PC-3 (cell line): ENCODE results near the gene UBXN10. TPM values are rescaled to one million over a fixed set of nuclear protein-coding genes. Genes with fewer than 3 reads are reported as not detected.

Experiments used
- ATAC-seq: fragments of 200-7000 bp; cut with Tn5 transposase; 2 replicates; pipeline ENCODE4 v1.9.1; 2020; ENCODE audit warnings: mild to moderate bottlenecking, moderate library complexity
- BruUV-seq: library from RNA; stranded (reverse); fragments of 400-500 nt; replicated peaks from 2 replicates; lab custom pipeline; 2021; lab: Mats Ljungman, UMichigan
- CTCF ChIA-PET: fragments of 300-600 bp; sonication (Branson Sonifier 250); formaldehyde crosslinking; loops from one replicate; lab custom pipeline; 2022; ENCODE audit warnings: antibody characterized with exemption; lab: Charles Lee
- POLR2A ChIA-PET: fragments of 300-600 bp; sonication (Branson Sonifier 250); formaldehyde crosslinking; loops from one replicate; lab custom pipeline; 2022; ENCODE audit warnings: antibody characterized with exemption; ENCODE audit not compliant: unreplicated experiment; lab: Charles Lee
- DNase-seq: peaks from one replicate; pipeline ENCODE4 v3.0.0-alpha.2; 2015
- H2AFZ ChIP-seq: fragments of 300-600 bp; sonication (generic); 2 replicates; pipeline ENCODE4 v1.6.0; 2016; ENCODE audit warnings: antibody characterized with exemption, low read length
- H3F3A ChIP-seq: fragments of 300-600 bp; sonication (generic); one replicate; pipeline ENCODE4 v1.6.0; 2017; ENCODE audit warnings: antibody characterized with exemption, low read length, control low read depth, mild to moderate bottlenecking; ENCODE audit not compliant: unreplicated experiment
- H3K27ac ChIP-seq: fragments of 300-600 bp; sonication (generic); 2 replicates; pipeline ENCODE4 v1.5.1; 2016; ENCODE audit warnings: mild to moderate bottlenecking, low read length
- H3K27me3 ChIP-seq: fragments of 300-600 bp; sonication (generic); 2 replicates; pipeline ENCODE4 v1.6.1; 2016; ENCODE audit warnings: low read length, mixed read lengths
- H3K36me3 ChIP-seq: fragments of 300-600 bp; sonication (generic); 2 replicates; pipeline ENCODE4 v1.6.1; 2016; ENCODE audit warnings: low read depth, mixed run types, low read length, mixed read lengths
- H3K4me1 ChIP-seq: fragments of 300-600 bp; sonication (generic); 2 replicates; pipeline ENCODE4 v1.5.1; 2016; ENCODE audit warnings: low read length; ENCODE audit not compliant: insufficient read depth
- H3K4me2 ChIP-seq: fragments of 300-600 bp; sonication (generic); 2 replicates; pipeline ENCODE4 v1.6.0; 2016; ENCODE audit warnings: low read length
- H3K4me3 ChIP-seq: fragments of 300-600 bp; sonication (generic); 2 replicates; pipeline ENCODE4 v1.5.1; 2016; ENCODE audit warnings: mild to moderate bottlenecking, low read length, mixed read lengths
- H3K79me2 ChIP-seq: fragments of 300-600 bp; sonication (generic); 2 replicates; pipeline ENCODE4 v1.6.1; 2017; ENCODE audit warnings: low read length, mixed read lengths
- H3K9ac ChIP-seq: fragments of 300-600 bp; sonication (generic); 2 replicates; pipeline ENCODE4 v1.6.0; 2016; ENCODE audit warnings: mild to moderate bottlenecking, low read length
- H3K9me2 ChIP-seq: fragments of 300-600 bp; sonication (generic); replicated peaks from 2 replicates; pipeline ENCODE4 v1.6.1; 2016; ENCODE audit warnings: mixed run types, low read length, mixed read lengths
- H3K9me3 ChIP-seq: fragments of 300-600 bp; sonication (generic); 2 replicates; pipeline ENCODE4 v1.6.1; 2016; ENCODE audit warnings: low read length, mixed read lengths
- H4K20me1 ChIP-seq: fragments of 300-600 bp; sonication (generic); 2 replicates; pipeline ENCODE4 v1.6.1; 2016; ENCODE audit warnings: low read length, mixed read lengths
- EZH2 ChIP-seq: fragments of 300-600 bp; sonication (generic); IDR thresholded peaks from one replicate; pipeline ENCODE4 v1.6.1; 2017; ENCODE audit warnings: antibody characterized with exemption, mild to moderate bottlenecking, low read length; ENCODE audit not compliant: unreplicated experiment
- EZH2phosphoT487 ChIP-seq: fragments of 300-600 bp; sonication (generic); IDR thresholded peaks from 2 replicates; pipeline ENCODE4 v1.6.1; 2018; ENCODE audit warnings: mild to moderate bottlenecking, antibody characterized with exemption, low read length, borderline replicate concordance
- intact Hi-C: fragments of 100-400 bp; cut with micrococcal nuclease; formaldehyde crosslinking; loops from 2 replicates; pipeline ENCODE4 v1.9.0; 2023
- total RNA-seq: library from RNA; depleted of rRNA; stranded (reverse); fragments of >200 nt; gene quantifications from 2 replicates; pipeline ENCODE4 v1.2.3, GENCODE V29; 2014
- TF ChIP-seq, protein P1 (sequence below): fragments of 300-600 bp; sonication (generic); conservative IDR thresholded peaks from 2 replicates; pipeline ENCODE4 v1.5.1; 2017; ENCODE audit warnings: antibody characterized with exemption, low read depth, mild to moderate bottlenecking, low read length

Gene UBXN10
- total RNA-seq, 1 experiment from 2014 or later = not detected

DNA sequence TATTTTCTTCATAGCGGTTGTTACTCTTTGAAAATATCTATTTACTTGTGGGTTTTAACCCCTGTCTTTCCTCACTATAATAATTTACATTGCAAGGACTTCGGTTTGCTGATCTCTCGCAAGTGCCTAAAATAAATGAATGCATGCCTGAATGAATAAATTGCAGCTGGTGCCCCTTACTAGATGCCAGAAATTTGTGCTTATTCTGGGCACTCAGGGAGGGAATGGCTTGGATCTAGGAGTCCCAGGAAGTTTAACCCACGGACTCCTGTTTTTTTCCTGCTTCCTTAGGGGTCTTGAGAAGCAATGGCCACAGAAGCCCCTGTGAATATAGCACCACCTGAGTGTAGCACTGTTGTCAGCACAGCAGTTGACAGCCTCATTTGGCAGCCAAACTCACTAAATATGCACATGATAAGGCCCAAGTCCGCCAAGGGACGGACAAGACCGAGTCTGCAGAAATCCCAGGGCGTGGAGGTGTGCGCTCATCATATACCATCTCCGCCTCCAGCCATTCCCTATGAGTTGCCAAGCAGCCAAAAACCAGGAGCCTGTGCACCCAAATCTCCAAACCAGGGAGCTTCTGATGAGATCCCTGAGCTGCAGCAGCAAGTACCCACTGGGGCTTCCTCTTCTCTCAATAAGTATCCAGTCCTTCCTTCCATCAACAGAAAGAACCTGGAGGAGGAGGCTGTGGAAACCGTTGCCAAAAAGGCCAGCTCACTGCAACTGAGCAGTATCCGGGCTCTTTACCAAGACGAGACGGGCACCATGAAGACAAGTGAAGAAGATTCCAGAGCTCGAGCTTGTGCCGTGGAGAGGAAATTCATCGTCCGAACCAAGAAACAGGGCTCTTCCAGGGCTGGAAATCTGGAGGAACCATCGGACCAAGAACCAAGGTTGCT, 4.6 kb downstream of the UBXN10 start:
- no TSS peak for BruUV-seq
- Histone ChIP-seq H3K4me1 (peaks cover 33% of the 10 kb centered on the region), H4K20me1 (no peaks in the 10 kb centered on the region), H3K9me2 (no peaks in the 10 kb centered on the region), H3K79me2 (no peaks in the 10 kb centered on the region), H3K4me3 (no peak overlapping the region), H3K36me3 (no peaks in the 10 kb centered on the region), H2AFZ (no peak overlapping the region), H3K27ac (no peak overlapping the region), H3K9me3 (no peaks in the 10 kb centered on the region), H3K4me2 (no peak overlapping the region), H3K27me3 (no peaks in the 10 kb centered on the region), H3K9ac (no peak overlapping the region), H3F3A (no peaks in the 10 kb centered on the region)
- DNase-seq = no peak
- POLR2A ChIA-PET = no interaction called here
- intact Hi-C loops = no loop called here
- TF ChIP-seq, protein P1, sequence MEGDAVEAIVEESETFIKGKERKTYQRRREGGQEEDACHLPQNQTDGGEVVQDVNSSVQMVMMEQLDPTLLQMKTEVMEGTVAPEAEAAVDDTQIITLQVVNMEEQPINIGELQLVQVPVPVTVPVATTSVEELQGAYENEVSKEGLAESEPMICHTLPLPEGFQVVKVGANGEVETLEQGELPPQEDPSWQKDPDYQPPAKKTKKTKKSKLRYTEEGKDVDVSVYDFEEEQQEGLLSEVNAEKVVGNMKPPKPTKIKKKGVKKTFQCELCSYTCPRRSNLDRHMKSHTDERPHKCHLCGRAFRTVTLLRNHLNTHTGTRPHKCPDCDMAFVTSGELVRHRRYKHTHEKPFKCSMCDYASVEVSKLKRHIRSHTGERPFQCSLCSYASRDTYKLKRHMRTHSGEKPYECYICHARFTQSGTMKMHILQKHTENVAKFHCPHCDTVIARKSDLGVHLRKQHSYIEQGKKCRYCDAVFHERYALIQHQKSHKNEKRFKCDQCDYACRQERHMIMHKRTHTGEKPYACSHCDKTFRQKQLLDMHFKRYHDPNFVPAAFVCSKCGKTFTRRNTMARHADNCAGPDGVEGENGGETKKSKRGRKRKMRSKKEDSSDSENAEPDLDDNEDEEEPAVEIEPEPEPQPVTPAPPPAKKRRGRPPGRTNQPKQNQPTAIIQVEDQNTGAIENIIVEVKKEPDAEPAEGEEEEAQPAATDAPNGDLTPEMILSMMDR = no peak
- TF ChIP-seq EZH2 (no peak), EZH2phosphoT487 (no peak)
- no peak for ATAC-seq
- CTCF ChIA-PET = no interaction called here

DNA sequence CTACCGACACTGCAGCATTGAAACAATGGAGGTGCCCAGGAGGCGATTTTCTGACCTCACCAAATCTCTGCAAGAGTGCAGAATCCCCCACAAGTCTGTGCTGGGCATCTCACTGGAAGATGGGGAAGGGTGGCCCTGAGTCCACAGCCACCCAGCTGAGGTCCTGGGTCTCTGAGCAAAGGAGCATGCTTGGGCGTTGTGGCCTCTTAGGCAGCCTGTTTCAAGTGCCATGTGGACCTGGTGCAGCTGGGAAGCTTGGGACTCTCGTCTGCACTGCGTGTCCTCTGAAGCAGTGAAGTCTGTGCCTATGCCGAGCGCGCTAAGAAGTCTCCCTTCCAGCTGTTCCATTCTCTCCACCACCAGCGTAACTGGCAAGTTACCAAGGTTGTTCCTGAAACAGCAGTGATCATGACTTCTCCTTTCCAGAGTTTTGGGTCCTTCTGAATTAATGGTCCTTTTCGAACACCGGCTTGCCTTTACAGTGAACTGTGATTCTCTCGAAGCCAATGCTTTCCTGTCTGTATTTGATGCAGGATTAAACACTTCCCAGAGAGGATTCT, 5.5 kb downstream of the UBXN10 start:
- TF ChIP-seq EZH2 = no peak
- TF ChIP-seq, protein P1 = no peak
- TF ChIP-seq EZH2phosphoT487 = no peak
- ATAC-seq = no peak
- Histone ChIP-seq H4K20me1 (no peaks in the 10 kb centered on the region), H3F3A (no peaks in the 10 kb centered on the region), H2AFZ (no peak overlapping the region), H3K36me3 (no peaks in the 10 kb centered on the region), H3K4me3 (no peak overlapping the region), H3K79me2 (no peaks in the 10 kb centered on the region), H3K27me3 (no peaks in the 10 kb centered on the region), H3K9me3 (no peaks in the 10 kb centered on the region), H3K4me1 (peaks cover 33% of the 10 kb centered on the region), H3K27ac (no peak overlapping the region), H3K9ac (no peak overlapping the region), H3K9me2 (no peaks in the 10 kb centered on the region), H3K4me2 (no peak overlapping the region)
- intact Hi-C loops = no loop called here
- BruUV-seq = no TSS peak
- ChIA-PET POLR2A (no interaction called here), CTCF (no interaction called here)
- DNase-seq = no peak

DNA sequence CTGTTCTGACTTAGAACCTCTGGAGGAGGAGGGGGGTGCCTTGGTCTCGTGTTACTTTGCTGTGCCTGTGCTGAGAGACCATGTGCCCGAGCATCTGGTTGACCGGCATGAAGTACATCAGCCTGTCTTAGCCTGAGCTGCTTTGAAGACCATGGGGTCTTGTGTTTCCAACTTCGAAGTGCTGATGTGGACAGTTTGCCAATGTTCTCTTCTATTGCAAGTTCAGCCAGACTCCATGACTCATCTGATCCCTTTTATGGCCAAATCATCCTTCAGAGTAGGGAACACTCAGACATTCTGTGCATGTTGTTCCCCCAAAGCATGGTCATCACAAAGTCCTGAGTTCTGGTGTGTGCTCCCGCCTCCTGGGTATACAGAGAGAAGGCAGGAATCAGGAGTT, 6.5 kb downstream of the UBXN10 start:
- H3K27me3 ChIP-seq = no peaks in the 10 kb centered on the region
- no peaks in the 10 kb centered on the region for H3K9me3 ChIP-seq
- H3K36me3 ChIP-seq = no peaks in the 10 kb centered on the region
- POLR2A ChIA-PET = no interaction called here
- H3K4me1 ChIP-seq = peaks cover 32% of the 10 kb centered on the region
- H3K9me2 ChIP-seq = no peaks in the 10 kb centered on the region
- TF ChIP-seq EZH2 (no peak), EZH2phosphoT487 (no peak)
- TF ChIP-seq, protein P1 = no peak
- no peak overlapping the region for H3K4me2 ChIP-seq
- BruUV-seq = no TSS peak
- H2AFZ ChIP-seq = no peak overlapping the region
- no peaks in the 10 kb centered on the region for H3K79me2 ChIP-seq
- no peaks in the 10 kb centered on the region for H4K20me1 ChIP-seq
- no peak overlapping the region for H3K9ac ChIP-seq
- H3F3A ChIP-seq = no peaks in the 10 kb centered on the region
- H3K4me3 ChIP-seq = no peak overlapping the region
- intact Hi-C loops = no loop called here
- ATAC-seq (no peak), DNase-seq (peak; percentile 41)
- no peak overlapping the region for H3K27ac ChIP-seq
- CTCF ChIA-PET = no interaction called here
